ENCODE data around the gene MRI1.

MRI1 gene

DNA sequence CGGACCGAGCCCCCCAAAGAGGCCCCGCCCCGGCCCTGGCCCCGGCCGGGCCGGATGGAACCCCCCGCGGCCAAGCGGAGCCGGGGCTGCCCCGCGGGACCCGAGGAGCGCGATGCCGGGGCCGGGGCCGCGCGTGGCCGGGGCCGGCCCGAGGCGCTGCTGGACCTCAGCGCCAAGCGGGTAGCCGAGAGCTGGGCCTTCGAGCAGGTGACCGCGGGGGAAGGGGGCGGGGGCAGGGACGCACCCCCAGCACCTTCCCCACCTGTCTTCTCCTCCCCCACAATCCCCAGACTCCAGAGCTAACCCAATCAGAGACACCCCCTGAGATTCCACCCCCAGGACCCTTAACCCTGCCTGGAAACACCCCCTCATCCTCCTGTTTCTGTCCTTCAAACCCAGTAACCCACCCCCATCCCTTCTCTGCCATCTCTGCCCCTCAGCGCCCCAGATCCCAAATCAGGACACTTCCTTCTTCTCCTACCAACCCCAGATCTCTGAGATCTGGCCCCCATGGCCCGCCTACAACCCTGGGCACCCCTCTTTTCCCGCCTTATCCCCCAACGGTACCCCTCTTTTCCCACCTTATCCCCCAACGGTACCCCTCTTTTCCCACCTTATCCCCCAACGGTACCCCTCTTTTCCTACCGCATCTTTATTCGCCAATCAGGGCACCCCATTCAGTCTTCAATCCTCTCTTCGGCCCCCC is 31.4 kb downstream of the MRI1 start:
- DNase-seq, result no peak

GRCh38 chr19:13796301-13797057 is 32.2 kb downstream of the MRI1 start:
- peak; percentile 60 for DNase-seq

DNA sequence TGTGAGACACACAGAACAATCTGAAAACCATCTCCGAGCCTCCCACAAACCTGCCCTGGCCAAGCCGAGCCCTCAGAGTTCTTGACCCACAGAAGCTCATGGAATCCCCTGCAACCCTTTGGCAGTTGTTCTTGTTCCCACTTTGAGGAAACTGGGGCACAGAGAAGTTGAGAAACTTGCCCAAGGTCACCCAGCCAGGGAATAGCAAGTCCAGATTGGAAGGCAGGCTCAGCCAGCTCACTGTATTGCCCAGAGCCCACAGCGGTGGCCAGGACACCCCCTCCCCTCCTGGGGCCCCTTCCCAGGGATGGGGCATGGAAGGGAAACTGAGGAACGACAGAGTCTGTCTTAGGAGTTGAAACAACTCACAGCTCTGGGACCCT is 32.7 kb downstream of the MRI1 start:
- no peak for DNase-seq

DNA sequence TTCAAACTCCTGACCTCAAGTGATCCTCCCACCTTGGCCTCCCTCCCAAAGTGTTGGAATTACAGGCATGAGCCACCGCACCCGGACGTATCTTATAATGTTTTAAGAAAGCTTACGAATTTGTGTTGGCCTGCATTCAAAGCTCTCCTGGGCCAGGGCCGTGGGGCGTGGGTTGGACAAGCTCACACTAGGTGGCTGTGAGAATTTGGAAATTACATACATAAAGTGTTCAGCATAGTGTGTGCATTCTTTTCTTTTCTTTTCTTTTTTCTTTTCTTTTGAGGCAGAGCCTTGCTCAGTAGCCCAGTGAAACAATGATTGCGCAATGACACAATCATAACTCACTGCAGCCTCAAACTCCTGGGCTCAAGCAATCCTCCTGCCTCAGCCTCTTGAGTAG is 33.5 kb downstream of the MRI1 start:
- DNase-seq, result no peak

GRCh38 chr19:13799669-13800068 is 35.3 kb downstream of the MRI1 start:
- DNase-seq, result no peak

- no peak for DNase-seq
These were observed 38.7 kb downstream of the MRI1 start for GRCh38 chr19:13803038-13803437.

GRCh38 chr19:13804830-13805683 is 40.7 kb downstream of the MRI1 start:
- DNase-seq, result no peak

GRCh38 chr19:13806728-13807127 is 42.4 kb downstream of the MRI1 start:
- no peak for DNase-seq

GRCh38 chr19:13807421-13808021 is 43.2 kb downstream of the MRI1 start:
- DNase-seq, result no peak

GRCh38 chr19:13808856-13809255 is 44.5 kb downstream of the MRI1 start:
- no peak for DNase-seq

DNA sequence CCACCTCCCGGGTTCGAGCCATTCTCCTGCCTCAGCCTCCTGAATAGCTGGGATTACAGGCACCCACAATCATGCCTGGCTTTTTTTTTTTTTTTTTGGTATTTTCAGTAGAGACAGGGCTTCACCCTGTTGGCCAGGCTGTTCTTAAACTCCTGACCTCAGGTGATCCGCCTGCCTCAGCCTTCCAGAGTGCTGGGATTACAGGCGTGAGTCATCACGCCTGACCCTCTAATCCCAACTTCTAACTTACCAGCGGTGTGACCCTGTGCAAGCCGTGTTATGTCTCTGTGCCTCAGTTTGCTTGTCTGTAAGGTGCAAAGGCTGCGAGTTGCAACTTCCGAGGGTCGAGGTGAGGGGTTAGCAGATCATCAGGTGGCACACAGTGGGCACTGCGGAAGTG is 48.2 kb downstream of the MRI1 start:
- no peak for DNase-seq

DNA sequence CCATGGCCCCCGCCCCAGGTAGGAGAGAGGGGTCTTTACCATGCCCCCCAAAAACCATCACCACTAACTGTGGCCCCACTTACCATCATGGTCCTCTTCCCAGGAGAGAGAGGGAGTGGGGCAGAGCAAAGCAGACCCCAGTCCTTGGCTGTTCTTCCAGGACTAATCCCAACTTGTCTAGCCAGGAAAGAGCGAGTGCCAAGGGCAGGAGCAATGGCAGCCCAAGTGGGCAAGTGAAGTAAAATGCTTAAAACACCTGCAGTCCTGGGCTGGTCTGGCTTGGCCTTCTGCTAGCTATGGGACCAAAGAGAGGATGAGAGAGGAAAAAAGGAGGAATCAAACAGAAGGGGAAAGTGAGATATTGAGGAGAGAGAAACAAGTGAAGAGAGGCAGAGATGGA is 48.8 kb downstream of the MRI1 start:
- DNase-seq, result no peak

DNA sequence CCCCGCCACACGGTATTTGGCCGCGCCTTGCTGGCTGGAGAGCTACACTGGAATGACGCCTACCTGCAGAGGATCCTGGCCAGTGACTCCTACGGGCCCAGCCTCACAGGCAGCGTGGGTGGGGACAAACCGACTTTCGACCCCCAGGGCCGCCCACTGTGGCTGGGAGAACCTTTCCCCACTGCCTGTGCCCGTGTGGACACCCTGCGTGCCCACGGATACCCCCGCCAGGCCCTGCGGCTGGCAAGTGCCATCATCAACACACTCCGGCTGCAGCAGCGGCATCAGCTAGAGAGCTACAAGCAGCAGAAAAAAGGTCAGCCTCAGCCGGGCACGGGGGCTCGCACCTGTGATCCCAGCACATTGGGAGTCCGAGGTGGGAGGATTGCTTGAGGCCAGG is 50.2 kb downstream of the MRI1 start:
- no peak for DNase-seq

DNA sequence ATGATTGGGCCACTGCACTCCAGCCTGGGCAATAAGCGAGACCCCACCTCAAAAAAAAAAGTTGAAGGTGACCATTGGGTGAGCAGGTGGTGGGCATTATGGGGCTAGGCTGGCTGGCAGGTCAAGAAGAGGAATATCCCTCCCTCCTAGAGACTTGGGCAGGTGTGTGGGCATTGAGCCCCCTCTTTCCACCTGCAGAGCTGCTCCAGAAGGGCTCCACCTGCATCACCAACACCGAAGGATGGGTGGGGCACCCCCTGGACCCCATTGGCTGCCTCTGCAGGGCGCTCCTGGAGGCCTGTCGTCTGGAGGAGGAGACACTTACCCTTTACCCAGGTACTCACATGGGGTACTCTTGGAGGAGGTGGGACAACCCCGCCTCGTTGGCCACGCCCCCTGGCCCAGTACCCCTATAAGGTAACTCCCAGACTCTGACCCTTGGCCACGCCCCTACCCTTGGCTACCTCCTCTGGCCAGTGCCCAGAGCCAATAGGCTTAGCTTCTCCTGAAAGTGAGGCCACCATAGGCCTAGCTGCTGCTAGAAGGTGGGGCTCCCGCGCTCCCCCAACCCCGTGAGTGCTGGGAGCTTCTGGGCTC is 52.8 kb downstream of the MRI1 start:
- DNase-seq, result no peak

GRCh38 chr19:13817615-13818371 is 53.5 kb downstream of the MRI1 start:
- DNase-seq, result no peak

- no peak for DNase-seq
These were observed 54.9 kb downstream of the MRI1 start for GRCh38 chr19:13819238-13819637.

DNA sequence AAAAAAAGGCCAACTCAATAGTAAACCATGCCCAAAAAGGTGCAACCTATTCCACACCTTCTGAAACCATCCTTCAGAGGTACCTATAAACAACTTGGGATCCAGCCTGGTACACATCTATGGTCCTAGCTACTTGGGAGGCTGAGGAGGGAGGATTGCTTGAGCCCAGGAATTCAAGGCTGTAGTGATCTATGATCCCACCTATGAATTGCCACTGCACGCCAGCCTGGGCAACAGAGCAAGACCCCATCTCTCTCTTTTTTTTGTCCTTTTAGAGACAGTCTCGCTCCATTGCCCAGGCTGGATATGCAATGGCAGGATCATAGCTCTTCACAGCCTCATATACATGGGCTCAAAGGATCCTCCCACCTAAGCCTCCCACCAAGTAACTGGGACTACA is 57.0 kb downstream of the MRI1 start:
- no peak for DNase-seq

- no peak for DNase-seq
These were observed 58.9 kb downstream of the MRI1 start for GRCh38 chr19:13823256-13823655.

All from right forelimb (tissue), 1 donor.